PC-9 (cell line): ENCODE measurements around the gene NHS. TPM values are rescaled to one million over a fixed set of nuclear protein-coding genes. Genes with fewer than 3 reads are reported as not detected.

Experiments
- BruUV-seq: library from RNA; stranded (reverse); fragments of 400-500 nt; replicated peaks from 2 replicates; lab custom pipeline; 2021; lab: Mats Ljungman, UMichigan
- CTCF ChIA-PET: fragments of 300-600 bp; sonication (Branson Sonifier 250); formaldehyde crosslinking; loops from one replicate; lab custom pipeline; 2022; ENCODE audit warnings: antibody characterized with exemption; lab: Charles Lee
- POLR2A ChIA-PET: fragments of 300-600 bp; sonication (Branson Sonifier 250); formaldehyde crosslinking; loops from one replicate; lab custom pipeline; 2022; ENCODE audit warnings: antibody characterized with exemption; ENCODE audit not compliant: unreplicated experiment; lab: Charles Lee
- DNase-seq, 2 experiments: peaks; one replicate each; pipeline versions ENCODE4 v3.0.0 to v3.0.0-alpha.2; 2015 to 2022; ENCODE audit warnings: mixed read lengths in 1 of 2
- H2AFZ ChIP-seq: fragments of 200-600 bp; sonication (generic); 2 replicates; pipeline ENCODE4 v1.8.1; 2017; ENCODE audit warnings: antibody characterized with exemption
- H3F3A ChIP-seq: fragments of 200-600 bp; sonication (generic); 2 replicates; pipeline ENCODE4 v1.8.1; 2017; ENCODE audit warnings: antibody characterized with exemption, mild to moderate bottlenecking, low read depth; ENCODE audit not compliant: insufficient read depth
- H3K27ac ChIP-seq: fragments of 200-600 bp; sonication (generic); 2 replicates; pipeline ENCODE4 v1.6.1; 2016; ENCODE audit warnings: mixed run types
- H3K27me3 ChIP-seq: fragments of 200-600 bp; sonication (generic); 2 replicates; pipeline ENCODE4 v1.6.1; 2016; ENCODE audit warnings: low read depth, mixed run types; ENCODE audit not compliant: insufficient read depth
- H3K36me3 ChIP-seq: fragments of 200-600 bp; sonication (generic); 2 replicates; pipeline ENCODE4 v1.6.1; 2016; ENCODE audit warnings: low read depth, mixed run types
- H3K4me1 ChIP-seq: fragments of 200-600 bp; sonication (generic); replicated peaks from 2 replicates; pipeline ENCODE4 v1.6.1; 2016; ENCODE audit warnings: mixed run types; ENCODE audit not compliant: insufficient read depth
- H3K4me2 ChIP-seq: fragments of 200-600 bp; sonication (generic); 2 replicates; pipeline ENCODE4 v1.6.1; 2017; ENCODE audit warnings: mixed run types
- H3K4me3 ChIP-seq: fragments of 200-600 bp; sonication (generic); 2 replicates; pipeline ENCODE4 v1.6.1; 2016; ENCODE audit warnings: mixed run types
- H3K79me2 ChIP-seq: fragments of 200-600 bp; sonication (generic); 2 replicates; pipeline ENCODE4 v1.6.1; 2017; ENCODE audit warnings: low read depth, mixed run types
- H3K9me2 ChIP-seq: fragments of 200-600 bp; sonication (generic); 2 replicates; pipeline ENCODE4 v1.8.1; 2017; ENCODE audit warnings: mild to moderate bottlenecking; ENCODE audit not compliant: insufficient read depth
- H3K9me3 ChIP-seq: fragments of 200-600 bp; sonication (generic); 2 replicates; pipeline ENCODE4 v1.8.1; 2016; ENCODE audit warnings: low read depth; ENCODE audit not compliant: insufficient read depth
- H4K20me1 ChIP-seq: fragments of 200-600 bp; sonication (generic); 2 replicates; pipeline ENCODE4 v1.8.1; 2017; ENCODE audit not compliant: insufficient read depth
- EZH2 ChIP-seq: fragments of 200-600 bp; sonication (generic); IDR thresholded peaks from 2 replicates; pipeline ENCODE4 v1.8.0; 2017; ENCODE audit warnings: antibody characterized with exemption, low read depth
- intact Hi-C: fragments of 100-400 bp; cut with micrococcal nuclease; formaldehyde crosslinking; loops from one replicate; pipeline ENCODE4 v1.10.0; 2022; ENCODE audit not compliant: unreplicated experiment
- total RNA-seq: library from RNA; stranded (reverse); gene quantifications from 2 replicates; pipeline ENCODE4 v1.2.3, GENCODE V29; 2021
- TF ChIP-seq, protein P1 (sequence below): fragments of 200-600 bp; sonication (generic); conservative IDR thresholded peaks from 2 replicates; pipeline ENCODE4 v1.6.1; 2017; ENCODE audit warnings: mixed run types, antibody characterized with exemption, mild to moderate bottlenecking, moderate library complexity

Gene NHS
- total RNA-seq, 1 experiment from 2014 or later, result 6.7 TPM

DNA sequence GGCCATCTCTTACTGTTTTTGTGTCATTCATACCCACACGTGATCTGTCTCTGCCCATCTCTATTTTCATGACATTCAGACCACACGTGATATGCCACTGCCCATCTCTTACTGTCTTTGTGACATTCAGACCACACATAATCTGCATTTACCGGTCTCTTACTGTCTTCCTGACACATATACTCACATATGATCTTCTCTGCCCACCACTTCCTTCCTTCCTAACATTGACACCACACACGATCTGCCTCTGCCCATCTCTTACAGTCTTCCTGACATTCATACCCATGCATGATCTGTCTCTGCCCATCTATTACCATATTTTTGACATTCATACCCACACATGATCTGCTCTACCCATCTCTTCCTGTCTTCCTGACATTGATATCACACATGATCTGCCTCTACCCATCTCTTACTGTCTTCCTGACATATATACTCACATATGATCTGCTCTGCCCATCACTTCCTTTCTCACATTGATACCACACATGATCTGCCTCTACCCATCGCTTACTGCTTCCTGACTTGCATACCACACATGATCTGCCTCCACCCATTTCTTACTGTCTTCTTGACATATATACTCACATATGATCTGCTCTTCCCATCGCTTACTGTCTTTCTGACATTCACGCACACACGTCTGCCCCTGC lies 398.3 kb downstream of the NHS start:
- Histone ChIP-seq H3K27ac (no peak overlapping the region), H3K4me3 (no peak overlapping the region), H3F3A (no peaks in the 10 kb centered on the region), H4K20me1 (no peaks in the 10 kb centered on the region), H2AFZ (no peak overlapping the region), H3K9me2 (no peaks in the 10 kb centered on the region), H3K4me1 (no peaks in the 10 kb centered on the region), H3K79me2 (no peaks in the 10 kb centered on the region), H3K9me3 (no peaks in the 10 kb centered on the region), H3K4me2 (no peak overlapping the region), H3K27me3 (peaks cover 60% of the 10 kb centered on the region), H3K36me3 (no peaks in the 10 kb centered on the region)
- no peak for TF ChIP-seq EZH2
- DNase-seq, result no peak
- intact Hi-C loops, result no loop called here
- ChIA-PET POLR2A (no interaction called here), CTCF (no interaction called here)
- BruUV-seq, result no TSS peak

DNA sequence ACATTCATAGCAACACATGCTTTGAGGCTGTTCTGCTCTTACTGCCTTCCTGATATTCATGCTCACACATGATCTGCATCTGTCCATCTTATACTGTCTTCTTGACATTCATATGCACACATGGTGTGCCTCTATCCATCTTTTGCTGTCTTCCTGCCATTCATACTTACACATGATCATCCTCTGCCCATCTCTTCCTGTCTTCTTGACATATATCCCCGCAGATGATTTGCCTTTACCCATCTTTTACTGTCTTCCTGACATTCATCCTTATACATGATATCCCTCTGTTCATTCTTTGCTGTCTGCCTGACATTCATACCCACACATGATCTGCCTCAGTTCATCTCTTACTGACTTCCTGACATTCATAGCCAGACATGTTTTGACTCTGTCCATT lies 399.1 kb downstream of the NHS start:
- Histone ChIP-seq H3K36me3 (no peaks in the 10 kb centered on the region), H3K4me1 (no peaks in the 10 kb centered on the region), H3K79me2 (no peaks in the 10 kb centered on the region), H3F3A (no peaks in the 10 kb centered on the region), H3K4me2 (no peak overlapping the region), H3K9me3 (no peaks in the 10 kb centered on the region), H4K20me1 (no peaks in the 10 kb centered on the region), H3K9me2 (no peaks in the 10 kb centered on the region), H3K27ac (no peak overlapping the region), H2AFZ (no peak overlapping the region), H3K4me3 (no peak overlapping the region), H3K27me3 (peaks cover 53% of the 10 kb centered on the region)
- intact Hi-C loops, result no loop called here
- TF ChIP-seq, protein P1, sequence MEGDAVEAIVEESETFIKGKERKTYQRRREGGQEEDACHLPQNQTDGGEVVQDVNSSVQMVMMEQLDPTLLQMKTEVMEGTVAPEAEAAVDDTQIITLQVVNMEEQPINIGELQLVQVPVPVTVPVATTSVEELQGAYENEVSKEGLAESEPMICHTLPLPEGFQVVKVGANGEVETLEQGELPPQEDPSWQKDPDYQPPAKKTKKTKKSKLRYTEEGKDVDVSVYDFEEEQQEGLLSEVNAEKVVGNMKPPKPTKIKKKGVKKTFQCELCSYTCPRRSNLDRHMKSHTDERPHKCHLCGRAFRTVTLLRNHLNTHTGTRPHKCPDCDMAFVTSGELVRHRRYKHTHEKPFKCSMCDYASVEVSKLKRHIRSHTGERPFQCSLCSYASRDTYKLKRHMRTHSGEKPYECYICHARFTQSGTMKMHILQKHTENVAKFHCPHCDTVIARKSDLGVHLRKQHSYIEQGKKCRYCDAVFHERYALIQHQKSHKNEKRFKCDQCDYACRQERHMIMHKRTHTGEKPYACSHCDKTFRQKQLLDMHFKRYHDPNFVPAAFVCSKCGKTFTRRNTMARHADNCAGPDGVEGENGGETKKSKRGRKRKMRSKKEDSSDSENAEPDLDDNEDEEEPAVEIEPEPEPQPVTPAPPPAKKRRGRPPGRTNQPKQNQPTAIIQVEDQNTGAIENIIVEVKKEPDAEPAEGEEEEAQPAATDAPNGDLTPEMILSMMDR, result no peak
- no peak for TF ChIP-seq EZH2
- DNase-seq, result no peak
- BruUV-seq, result no TSS peak
- CTCF ChIA-PET, result no interaction called here
- POLR2A ChIA-PET, result no interaction called here

DNA sequence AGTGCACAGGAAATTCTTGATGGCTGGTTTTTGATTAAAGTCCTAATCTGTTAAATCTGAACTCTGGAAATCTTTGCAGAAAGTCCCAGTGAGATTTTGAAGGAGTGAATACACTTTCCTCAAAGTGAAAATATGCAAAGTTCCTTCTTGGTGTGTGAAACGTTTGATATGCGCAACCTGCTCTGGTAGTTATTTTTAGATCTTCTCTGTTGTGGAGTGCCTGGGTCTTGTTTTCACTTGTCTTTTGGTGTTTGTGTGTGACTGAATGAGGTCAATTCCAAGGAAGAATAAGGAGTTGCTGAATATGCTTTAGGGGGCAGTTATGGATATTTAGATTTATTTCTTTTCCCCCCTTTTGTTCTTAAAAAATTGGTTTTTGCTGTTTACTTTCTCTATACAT lies 404.0 kb downstream of the NHS start:
- no TSS peak for BruUV-seq
- Histone ChIP-seq H3K9me3 (no peaks in the 10 kb centered on the region), H3K79me2 (no peaks in the 10 kb centered on the region), H4K20me1 (no peaks in the 10 kb centered on the region), H3K36me3 (no peaks in the 10 kb centered on the region), H3K4me3 (no peak overlapping the region), H3K4me2 (no peak overlapping the region), H3K27me3 (peaks cover 17% of the 10 kb centered on the region; the same call in 1 of the 2 replicates), H2AFZ (no peak overlapping the region), H3K27ac (no peak overlapping the region), H3F3A (no peaks in the 10 kb centered on the region), H3K4me1 (no peaks in the 10 kb centered on the region), H3K9me2 (no peaks in the 10 kb centered on the region)
- DNase-seq, result no peak
- ChIA-PET POLR2A (no interaction called here), CTCF (no interaction called here)
- TF ChIP-seq EZH2, result no peak
- TF ChIP-seq, protein P1, result no peak
- intact Hi-C loops, result no loop called here

DNA sequence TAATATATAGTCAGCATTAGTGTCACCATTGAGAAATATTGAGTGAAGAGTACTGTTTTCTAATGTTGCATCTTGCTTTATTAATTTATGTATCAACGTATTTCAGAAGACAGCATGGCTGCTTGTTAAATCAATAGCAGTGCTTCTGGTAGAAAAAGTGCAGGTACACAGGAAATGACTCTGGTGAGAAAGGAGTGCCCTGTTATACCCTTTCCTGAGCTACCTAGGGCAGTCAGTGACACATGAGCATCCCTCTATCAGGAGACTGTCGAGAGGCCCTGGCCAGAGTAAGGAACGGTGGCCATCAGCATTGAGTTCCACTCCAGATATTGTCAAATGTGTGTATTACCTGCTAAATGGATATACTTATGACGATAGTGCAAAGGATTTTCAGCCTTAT lies 404.4 kb downstream of the NHS start:
- H3F3A ChIP-seq, result no peaks in the 10 kb centered on the region
- POLR2A ChIA-PET, result no interaction called here
- no peaks in the 10 kb centered on the region for H3K79me2 ChIP-seq
- H4K20me1 ChIP-seq, result no peaks in the 10 kb centered on the region
- CTCF ChIA-PET, result no interaction called here
- no peak overlapping the region for H3K27ac ChIP-seq
- H3K4me3 ChIP-seq, result no peak overlapping the region
- no peak overlapping the region for H2AFZ ChIP-seq
- H3K36me3 ChIP-seq, result no peaks in the 10 kb centered on the region
- TF ChIP-seq, protein P1, result no peak
- no peak for TF ChIP-seq EZH2
- peaks cover 13% of the 10 kb centered on the region; the same call in 1 of the 2 replicates for H3K27me3 ChIP-seq
- intact Hi-C loops, result no loop called here
- DNase-seq, result no peak
- H3K9me3 ChIP-seq, result no peaks in the 10 kb centered on the region
- no TSS peak for BruUV-seq
- no peaks in the 10 kb centered on the region for H3K9me2 ChIP-seq
- H3K4me1 ChIP-seq, result no peaks in the 10 kb centered on the region
- no peak overlapping the region for H3K4me2 ChIP-seq
